ENCODE results near the gene FBXO11. TPM values are rescaled to one million over a fixed set of nuclear protein-coding genes. Genes with fewer than 3 reads are reported as not detected.

The FBXO11 gene
- total RNA-seq, 4 donors from 2014 or later, result 19.8 to 80.6 (median 49.8) TPM

DNA sequence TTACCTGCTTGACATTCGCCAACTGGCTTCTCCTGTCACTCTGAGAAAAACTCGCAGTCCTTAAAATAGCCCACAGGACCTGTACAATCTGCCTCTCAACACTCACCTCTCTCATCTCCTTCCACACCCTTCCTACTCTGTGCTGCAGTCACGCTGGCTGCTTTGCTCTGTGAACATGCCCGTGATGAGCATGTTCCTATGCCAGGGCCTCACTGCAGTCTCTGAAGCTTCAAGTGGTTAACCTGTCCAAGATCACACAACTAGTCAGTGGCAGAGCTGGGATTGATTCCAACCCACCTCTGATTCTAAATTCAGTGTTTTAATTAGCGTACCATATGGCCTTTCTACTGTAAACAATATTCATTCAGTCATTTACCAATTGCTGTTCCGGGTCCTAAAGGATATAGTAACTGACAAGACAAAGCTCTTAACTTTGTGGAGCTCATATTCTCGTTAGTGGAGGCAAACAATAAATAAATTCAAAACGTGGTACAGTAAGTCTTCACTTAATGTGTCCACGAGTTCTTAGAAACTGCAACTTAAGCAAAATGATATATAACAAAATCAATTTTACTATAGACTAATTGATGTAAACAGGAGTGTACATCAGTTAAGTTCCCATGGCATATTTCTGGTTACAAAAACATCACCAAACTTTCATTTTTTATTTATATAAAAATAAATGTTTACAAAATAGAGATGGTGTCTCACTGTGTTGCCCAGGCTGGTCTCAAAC, 38.9 kb upstream of the FBXO11 start:
- in situ Hi-C loops (cut with MboI; ENCODE audit: low pct_ligation_motif_present in 1 of 4, low pct_unique_long_range_greater_than_20kb in 1 of 4, low sequenced_read_pairs in 3 of 4), result no loop called here
- 59 to 70% methylated on average over 7 to 9 of the region's 9 CpGs for whole genome bisulfite sequencing, 2 donors (ENCODE audit: low coverage in 1 of 2)

DNA sequence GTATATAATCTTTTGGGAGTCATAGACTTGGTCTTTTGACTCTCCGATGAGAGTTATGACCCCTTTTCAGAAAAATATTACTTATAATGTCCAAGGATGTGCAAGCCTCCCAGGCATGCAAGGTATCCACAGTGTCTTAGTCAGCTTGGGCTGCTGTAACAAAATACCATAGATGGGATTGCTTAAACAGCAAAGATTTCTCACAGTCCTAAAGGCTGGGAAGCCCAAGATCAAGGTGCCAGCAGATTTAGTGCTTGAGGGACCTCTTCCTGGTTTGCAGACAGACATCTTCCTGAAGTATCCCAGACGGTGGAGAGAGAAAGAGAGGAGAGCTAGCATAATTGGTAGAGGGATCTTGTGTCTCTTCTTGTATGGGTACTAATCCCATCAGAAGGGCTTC, 35.6 kb upstream of the FBXO11 start:
- WGBS, 2 donors (ENCODE audit: low coverage in 1 of 2), result 73 to 100% methylated on average over 1 to 2 of the region's 2 CpGs
- DNase-seq, result no peak
- in situ Hi-C loops (cut with MboI; ENCODE audit: low pct_ligation_motif_present in 1 of 4, low pct_unique_long_range_greater_than_20kb in 1 of 4, low sequenced_read_pairs in 3 of 4), result no loop called here
- H3K27me3 ChIP-seq, result no peaks in the 10 kb centered on the region
- intact Hi-C loops (cut with DNase I; ENCODE audit: low total_unique reads), result no loop called here
- no peaks in the 10 kb centered on the region for H3K36me3 ChIP-seq
- H3K4me1 ChIP-seq, result no peaks in the 10 kb centered on the region
- TF ChIP-seq EP300 (IDR thresholded peaks at IDR 0.05; ENCODE audit: low read depth), result no peak
- TF ChIP-seq POLR2AphosphoS5 (IDR thresholded peaks at IDR 0.05), result no peak
- TF ChIP-seq, protein P1, sequence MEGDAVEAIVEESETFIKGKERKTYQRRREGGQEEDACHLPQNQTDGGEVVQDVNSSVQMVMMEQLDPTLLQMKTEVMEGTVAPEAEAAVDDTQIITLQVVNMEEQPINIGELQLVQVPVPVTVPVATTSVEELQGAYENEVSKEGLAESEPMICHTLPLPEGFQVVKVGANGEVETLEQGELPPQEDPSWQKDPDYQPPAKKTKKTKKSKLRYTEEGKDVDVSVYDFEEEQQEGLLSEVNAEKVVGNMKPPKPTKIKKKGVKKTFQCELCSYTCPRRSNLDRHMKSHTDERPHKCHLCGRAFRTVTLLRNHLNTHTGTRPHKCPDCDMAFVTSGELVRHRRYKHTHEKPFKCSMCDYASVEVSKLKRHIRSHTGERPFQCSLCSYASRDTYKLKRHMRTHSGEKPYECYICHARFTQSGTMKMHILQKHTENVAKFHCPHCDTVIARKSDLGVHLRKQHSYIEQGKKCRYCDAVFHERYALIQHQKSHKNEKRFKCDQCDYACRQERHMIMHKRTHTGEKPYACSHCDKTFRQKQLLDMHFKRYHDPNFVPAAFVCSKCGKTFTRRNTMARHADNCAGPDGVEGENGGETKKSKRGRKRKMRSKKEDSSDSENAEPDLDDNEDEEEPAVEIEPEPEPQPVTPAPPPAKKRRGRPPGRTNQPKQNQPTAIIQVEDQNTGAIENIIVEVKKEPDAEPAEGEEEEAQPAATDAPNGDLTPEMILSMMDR (IDR thresholded peaks at IDR 0.05), result no peak
- no peak for TF ChIP-seq POLR2A (IDR thresholded peaks at IDR 0.05)
- H3K9me3 ChIP-seq, result no peaks in the 10 kb centered on the region
- no peak overlapping the region for H3K4me3 ChIP-seq
- H3K27ac ChIP-seq, result no peak overlapping the region

More for the DNA sequence above, 38.9 kb upstream of the FBXO11 start:
- intact Hi-C loops (cut with DNase I; ENCODE audit: low total_unique reads), result no loop called here
- TF ChIP-seq, protein P1 (IDR thresholded peaks at IDR 0.05), result no peak
- TF ChIP-seq POLR2A (IDR thresholded peaks at IDR 0.05) (no peak), EP300 (IDR thresholded peaks at IDR 0.05; ENCODE audit: low read depth) (no peak), POLR2AphosphoS5 (IDR thresholded peaks at IDR 0.05) (no peak)
- H3K36me3 ChIP-seq, result no peaks in the 10 kb centered on the region
- no peaks in the 10 kb centered on the region for H3K4me1 ChIP-seq
- no peaks in the 10 kb centered on the region for H3K9me3 ChIP-seq
- H3K4me3 ChIP-seq, result no peak overlapping the region
- DNase-seq, result no peak
- H3K27ac ChIP-seq, result no peak overlapping the region
- no peaks in the 10 kb centered on the region for H3K27me3 ChIP-seq

DNA sequence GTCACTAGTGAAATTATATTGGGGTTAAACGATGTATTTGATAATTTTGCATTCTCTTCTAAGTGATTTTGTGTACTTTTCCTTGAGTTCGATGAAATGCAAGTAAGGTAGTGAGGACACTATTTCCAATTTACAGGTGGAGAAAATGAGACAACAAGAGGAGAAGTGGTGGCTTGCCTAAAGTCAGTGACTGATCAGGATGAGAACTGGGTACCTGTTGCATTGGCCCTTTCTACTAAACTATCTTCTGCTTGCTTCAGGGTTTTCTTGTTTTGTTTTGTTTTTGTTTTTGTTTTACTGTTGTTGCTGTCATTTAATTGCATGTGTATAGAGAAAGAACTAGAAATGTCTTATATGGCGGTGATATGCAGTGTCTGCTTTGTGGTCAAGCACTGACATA, 31.4 kb upstream of the FBXO11 start:
- Histone ChIP-seq H3K27me3 (no peaks in the 10 kb centered on the region), H3K4me3 (no peak overlapping the region), H3K27ac (no peak overlapping the region), H3K4me1 (no peaks in the 10 kb centered on the region), H3K36me3 (no peaks in the 10 kb centered on the region), H3K9me3 (no peaks in the 10 kb centered on the region)
- 84 to 87% methylated on average over 3 of the region's 3 CpGs for WGBS, 2 donors (ENCODE audit: low coverage in 1 of 2)
- no peak for DNase-seq
- in situ Hi-C loops (cut with MboI; ENCODE audit: low pct_ligation_motif_present in 1 of 4, low pct_unique_long_range_greater_than_20kb in 1 of 4, low sequenced_read_pairs in 3 of 4), result no loop called here
- TF ChIP-seq POLR2A (IDR thresholded peaks at IDR 0.05) (no peak), POLR2AphosphoS5 (IDR thresholded peaks at IDR 0.05) (no peak), EP300 (IDR thresholded peaks at IDR 0.05; ENCODE audit: low read depth) (no peak)
- TF ChIP-seq, protein P1 (IDR thresholded peaks at IDR 0.05), result no peak
- intact Hi-C loops (cut with DNase I; ENCODE audit: low total_unique reads), result no loop called here

DNA sequence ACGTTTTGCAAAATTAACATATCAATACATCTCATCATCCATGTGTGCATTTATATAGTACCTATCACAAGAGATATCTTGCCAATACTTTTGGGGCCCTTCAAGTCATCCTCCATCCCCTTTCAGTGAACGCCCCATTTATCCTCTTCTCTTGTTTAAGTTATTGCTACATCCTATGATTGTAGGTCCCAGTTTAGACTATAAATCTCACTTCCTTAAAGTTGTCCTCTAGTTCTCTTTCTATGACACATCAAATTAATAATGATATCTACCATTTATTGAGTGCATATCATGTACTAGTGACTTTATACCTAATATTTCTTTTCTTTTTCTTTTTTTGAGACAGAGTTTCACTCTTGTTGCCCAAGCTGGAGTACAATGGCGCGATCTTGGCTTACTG, 28.8 kb upstream of the FBXO11 start:
- no peaks in the 10 kb centered on the region for H3K36me3 ChIP-seq
- in situ Hi-C loops (cut with MboI; ENCODE audit: low pct_ligation_motif_present in 1 of 4, low pct_unique_long_range_greater_than_20kb in 1 of 4, low sequenced_read_pairs in 3 of 4), result no loop called here
- intact Hi-C loops (cut with DNase I; ENCODE audit: low total_unique reads), result no loop called here
- no peak overlapping the region for H3K4me3 ChIP-seq
- H3K27ac ChIP-seq, result no peak overlapping the region
- no peaks in the 10 kb centered on the region for H3K4me1 ChIP-seq
- 55 to 79% methylated on average over 2 to 4 of the region's 4 CpGs for WGBS, 2 donors (ENCODE audit: low coverage in 1 of 2)
- no peaks in the 10 kb centered on the region for H3K9me3 ChIP-seq
- TF ChIP-seq, protein P1 (IDR thresholded peaks at IDR 0.05), result no peak
- TF ChIP-seq POLR2AphosphoS5 (IDR thresholded peaks at IDR 0.05) (no peak), EP300 (IDR thresholded peaks at IDR 0.05; ENCODE audit: low read depth) (no peak), POLR2A (IDR thresholded peaks at IDR 0.05) (no peak)
- no peak for DNase-seq
- H3K27me3 ChIP-seq, result no peaks in the 10 kb centered on the region

Data from transverse colon (tissue), 4 donors.